HUES6 (cell line): ENCODE results near the gene TIFAB.

Experiments
- H3K27ac ChIP-seq: 2 replicates; pipeline ENCODE4 v1.7.0; 2013; ENCODE audit warnings: low read depth, mild to moderate bottlenecking, low read length, inconsistent platforms
- H3K27me3 ChIP-seq: 2 replicates; pipeline ENCODE4 v1.6.1; 2013; ENCODE audit warnings: low read length; ENCODE audit not compliant: control insufficient read depth, insufficient read depth
- H3K36me3 ChIP-seq: 2 replicates; pipeline ENCODE4 v1.6.1; 2013; ENCODE audit warnings: low read length; ENCODE audit not compliant: control insufficient read depth, insufficient read depth
- H3K4me1 ChIP-seq: 2 replicates; pipeline ENCODE4 v1.6.1; 2013; ENCODE audit warnings: low read length; ENCODE audit not compliant: control insufficient read depth, insufficient read depth
- H3K4me3 ChIP-seq: 2 replicates; pipeline ENCODE4 v1.5.1; 2013; ENCODE audit warnings: low read depth, low read length
- H3K9ac ChIP-seq: one replicate; pipeline ENCODE4 v1.6.1; 2013; ENCODE audit warnings: mild to moderate bottlenecking, low read length
- H3K9me3 ChIP-seq: 2 replicates; pipeline ENCODE4 v1.6.1; 2013; ENCODE audit warnings: low read depth, low read length; ENCODE audit not compliant: control insufficient read depth, insufficient read depth

The TIFAB gene

DNA sequence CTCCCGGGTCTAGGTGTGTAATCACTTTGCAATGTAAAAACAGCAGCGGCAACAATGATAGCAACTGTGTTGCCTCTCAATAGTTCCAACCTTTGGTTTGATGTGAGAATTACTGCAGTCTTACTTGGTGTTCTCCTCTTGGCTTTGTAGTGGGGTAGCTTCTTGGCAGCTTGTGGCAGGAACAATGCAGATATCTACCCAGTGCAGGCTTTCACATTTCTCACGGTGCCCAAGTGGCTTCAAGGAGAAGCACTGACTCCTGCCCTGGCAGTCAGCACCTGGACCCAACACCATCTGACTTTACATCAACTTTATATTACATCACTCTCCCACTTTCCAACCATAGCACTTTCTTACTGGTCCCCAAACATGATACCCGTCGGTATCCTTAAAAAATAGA, 28.4 kb upstream of the TIFAB start:
- no peak overlapping the region for H3K27ac ChIP-seq

DNA sequence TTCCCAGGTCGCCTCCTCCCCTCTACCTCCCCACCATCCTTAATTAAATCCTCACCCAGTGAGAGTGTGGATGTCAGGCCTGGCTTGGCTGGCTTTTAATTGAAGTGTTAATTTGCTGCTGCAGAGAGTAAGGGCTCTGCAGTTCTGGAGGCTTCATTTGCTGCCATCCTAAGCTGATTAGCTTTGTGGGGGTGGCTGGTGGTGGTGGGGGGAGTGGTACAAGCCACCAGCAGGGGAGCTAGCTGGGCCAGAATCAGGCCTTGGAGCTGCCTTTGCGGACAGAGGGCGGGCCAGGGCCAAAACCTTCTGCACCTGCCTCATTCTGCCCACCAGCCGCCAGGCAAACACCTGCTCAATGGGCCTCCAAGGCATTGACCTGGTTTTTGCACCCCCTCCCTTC, 26.8 kb upstream of the TIFAB start:
- no peak overlapping the region for H3K27ac ChIP-seq
- no peaks in the 10 kb centered on the region for H3K36me3 ChIP-seq
- H3K9ac ChIP-seq = no peak overlapping the region
- peaks cover 30% of the 10 kb centered on the region for H3K4me1 ChIP-seq
- H3K9me3 ChIP-seq = no peaks in the 10 kb centered on the region
- peaks cover 94% of the 10 kb centered on the region for H3K27me3 ChIP-seq
- H3K4me3 ChIP-seq = no peak overlapping the region

More for the DNA sequence above, 28.4 kb upstream of the TIFAB start:
- H3K4me1 ChIP-seq = peaks cover 38% of the 10 kb centered on the region
- H3K9me3 ChIP-seq = no peaks in the 10 kb centered on the region
- H3K4me3 ChIP-seq = no peak overlapping the region
- H3K9ac ChIP-seq = no peak overlapping the region
- H3K27me3 ChIP-seq = peaks cover 94% of the 10 kb centered on the region
- no peaks in the 10 kb centered on the region for H3K36me3 ChIP-seq

GRCh38 chr5:135477613-135478066, 25.5 kb upstream of the TIFAB start:
- Histone ChIP-seq H3K27me3 (peaks cover 93% of the 10 kb centered on the region), H3K36me3 (no peaks in the 10 kb centered on the region), H3K4me3 (no peak overlapping the region), H3K9ac (no peak overlapping the region), H3K4me1 (peaks cover 30% of the 10 kb centered on the region), H3K9me3 (no peaks in the 10 kb centered on the region), H3K27ac (no peak overlapping the region)

DNA sequence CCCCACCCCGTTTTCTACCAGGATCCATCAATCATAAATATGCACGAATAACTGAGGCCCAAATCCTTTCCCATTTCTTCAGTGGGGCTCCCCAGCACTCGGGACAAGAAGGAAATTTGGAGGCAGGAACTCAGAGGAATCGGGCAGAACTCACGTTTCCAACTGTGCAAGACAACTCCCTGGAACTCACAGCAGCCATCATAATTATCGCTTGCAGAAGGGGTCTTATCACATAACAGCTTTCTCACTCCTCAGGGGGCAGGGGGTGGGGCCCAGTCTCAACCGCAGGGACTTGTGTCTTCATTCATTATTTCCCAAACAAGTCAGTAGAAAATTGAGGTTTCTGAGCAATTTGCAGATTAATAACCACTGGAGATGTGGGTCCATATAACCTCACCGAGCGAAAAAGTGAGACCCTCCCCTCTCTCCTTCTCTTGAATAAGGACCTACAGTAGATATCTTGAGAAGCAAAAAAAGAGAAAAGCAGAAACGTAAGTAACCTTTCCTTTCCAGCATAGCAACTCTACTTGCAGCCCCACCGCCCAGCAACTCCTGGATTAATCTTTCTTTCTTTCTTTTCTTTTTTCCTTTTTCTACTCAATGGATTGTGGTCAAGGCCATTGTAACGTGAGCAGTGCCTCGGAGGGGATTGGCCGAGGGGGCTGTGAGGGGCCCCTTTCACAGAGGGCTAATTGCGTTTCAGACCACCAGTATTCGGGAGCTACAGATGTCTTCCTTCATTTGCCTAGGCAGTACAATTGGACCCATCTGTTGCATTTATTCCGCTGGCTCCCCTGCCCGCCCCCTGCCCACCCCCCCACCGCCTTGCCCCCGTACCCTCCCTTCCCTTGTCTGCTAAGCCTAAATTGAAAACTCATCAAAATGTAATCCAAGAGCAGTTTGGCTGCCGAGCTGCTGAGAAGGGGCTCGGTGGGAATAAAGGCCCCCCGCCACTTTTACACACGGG, 24.7 kb upstream of the TIFAB start:
- H3K9ac ChIP-seq = no peak overlapping the region

GRCh38 chr5:135473956-135474670, 22.0 kb upstream of the TIFAB start:
- Histone ChIP-seq H3K27ac (no peak overlapping the region), H3K4me3 (no peak overlapping the region), H3K4me1 (peaks cover 25% of the 10 kb centered on the region), H3K9me3 (no peaks in the 10 kb centered on the region), H3K36me3 (no peaks in the 10 kb centered on the region), H3K9ac (no peak overlapping the region), H3K27me3 (peaks cover 95% of the 10 kb centered on the region)

More for the DNA sequence above, 24.7 kb upstream of the TIFAB start:
- H3K4me1 ChIP-seq = peaks cover 30% of the 10 kb centered on the region
- H3K27ac ChIP-seq = no peak overlapping the region
- no peaks in the 10 kb centered on the region for H3K9me3 ChIP-seq
- H3K36me3 ChIP-seq = no peaks in the 10 kb centered on the region
- no peak overlapping the region for H3K4me3 ChIP-seq
- peaks cover 93% of the 10 kb centered on the region for H3K27me3 ChIP-seq

DNA sequence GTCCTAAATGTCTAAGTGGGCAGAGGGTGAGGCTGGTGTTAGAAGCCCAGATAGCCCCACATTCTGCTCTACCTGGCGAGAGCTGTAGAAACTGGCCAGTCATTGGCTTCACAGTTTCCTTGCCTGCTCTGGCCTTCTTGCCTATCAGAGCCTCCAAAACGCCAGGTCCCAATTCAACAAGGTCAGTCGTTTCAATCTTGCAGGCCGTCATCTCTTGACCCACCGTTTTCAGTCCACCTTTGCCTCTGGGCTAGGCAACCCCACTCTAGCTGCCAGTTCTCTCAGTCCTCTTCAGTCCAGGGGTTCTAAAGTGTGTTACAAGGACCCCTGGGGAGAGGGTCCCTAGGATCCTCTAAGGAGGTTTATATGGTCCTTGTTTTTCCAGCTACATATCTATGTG, 20.0 kb upstream of the TIFAB start:
- Histone ChIP-seq H3K4me3 (no peak overlapping the region), H3K36me3 (no peaks in the 10 kb centered on the region), H3K27ac (no peak overlapping the region), H3K4me1 (peaks cover 12% of the 10 kb centered on the region), H3K9ac (no peak overlapping the region), H3K27me3 (peaks cover 97% of the 10 kb centered on the region), H3K9me3 (no peaks in the 10 kb centered on the region)

DNA sequence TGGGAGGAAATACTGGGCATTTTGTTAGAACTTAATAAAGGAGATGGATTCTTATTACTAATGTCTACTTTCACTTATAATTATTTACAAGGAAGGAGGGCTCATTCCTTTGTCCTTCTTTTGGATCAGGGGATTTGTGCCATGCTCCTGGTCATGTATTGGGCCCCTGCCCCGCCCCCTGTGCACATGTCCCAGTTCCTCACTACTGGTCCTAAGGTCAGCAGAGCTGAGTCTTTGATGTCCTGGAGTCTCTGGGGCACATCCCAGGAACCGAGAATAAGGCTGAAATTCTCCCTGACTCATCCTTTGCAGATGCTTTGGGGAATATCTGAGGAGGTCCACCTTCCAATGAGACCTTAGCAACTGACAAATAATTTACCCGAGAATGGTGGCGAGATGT, 19.6 kb upstream of the TIFAB start:
- Histone ChIP-seq H3K36me3 (no peaks in the 10 kb centered on the region), H3K4me1 (peaks cover 12% of the 10 kb centered on the region), H3K27me3 (peaks cover 97% of the 10 kb centered on the region), H3K9me3 (no peaks in the 10 kb centered on the region), H3K4me3 (no peak overlapping the region), H3K27ac (no peak overlapping the region), H3K9ac (no peak overlapping the region)

GRCh38 chr5:135469911-135470310, 17.8 kb upstream of the TIFAB start:
- Histone ChIP-seq H3K9ac (no peak overlapping the region), H3K4me1 (peaks cover 20% of the 10 kb centered on the region), H3K4me3 (no peak overlapping the region), H3K9me3 (no peaks in the 10 kb centered on the region), H3K27me3 (peaks cover 99% of the 10 kb centered on the region), H3K27ac (no peak overlapping the region), H3K36me3 (no peaks in the 10 kb centered on the region)

DNA sequence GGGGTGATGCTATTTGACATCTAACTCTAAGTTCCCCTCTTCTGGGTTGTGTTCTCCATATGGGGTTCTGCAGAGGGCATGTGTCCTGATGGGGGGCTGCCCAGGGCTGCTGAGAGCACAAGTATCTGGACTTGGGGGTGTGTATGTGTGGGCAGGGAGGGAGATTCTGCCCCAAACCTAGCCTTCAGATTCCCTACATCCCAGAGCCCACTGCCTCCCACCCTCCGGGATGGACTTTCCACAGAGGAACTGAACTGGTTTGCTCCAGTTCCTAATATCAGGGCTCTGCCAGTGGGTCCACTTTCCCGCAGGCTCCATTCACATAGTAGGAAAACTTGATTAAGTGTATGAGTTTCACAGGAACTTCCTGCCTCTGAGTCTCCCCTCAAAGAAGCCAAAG, 16.4 kb upstream of the TIFAB start:
- H3K27ac ChIP-seq = no peak overlapping the region
- no peaks in the 10 kb centered on the region for H3K36me3 ChIP-seq
- peaks cover 17% of the 10 kb centered on the region for H3K4me1 ChIP-seq
- H3K4me3 ChIP-seq = no peak overlapping the region
- H3K27me3 ChIP-seq = peaks cover 99% of the 10 kb centered on the region
- H3K9ac ChIP-seq = no peak overlapping the region
- H3K9me3 ChIP-seq = no peaks in the 10 kb centered on the region

GRCh38 chr5:135467871-135468485, 15.8 kb upstream of the TIFAB start:
- Histone ChIP-seq H3K36me3 (no peaks in the 10 kb centered on the region), H3K27ac (no peak overlapping the region), H3K9me3 (no peaks in the 10 kb centered on the region), H3K4me3 (no peak overlapping the region), H3K27me3 (peaks cover 99% of the 10 kb centered on the region), H3K9ac (no peak overlapping the region), H3K4me1 (peaks cover 17% of the 10 kb centered on the region)
